Stomach smooth muscle (tissue), 2 donors: ENCODE measurements around the gene LRG1.
"Not testable (repeated sequence)": the region's sequence is repeated elsewhere in the genome, so short reads cannot be mapped to it uniquely, and the experiment has no call there.

Experiments
- H3K27ac ChIP-seq: one replicate; pipeline ENCODE4 v1.7.0; 2013; ENCODE audit warnings: mild to moderate bottlenecking, low read length, inconsistent platforms
- H3K27me3 ChIP-seq, 2 donors: one replicate each; pipeline ENCODE4 v1.7.0; 2013; ENCODE audit warnings: low read length in 2 of 2; ENCODE audit not compliant: insufficient read depth in 2 of 2, control insufficient read depth in 1 of 2
- H3K36me3 ChIP-seq, 2 donors: one replicate each; pipeline ENCODE4 v1.7.0; 2013; ENCODE audit warnings: low read length in 2 of 2; ENCODE audit not compliant: control insufficient read depth in 2 of 2, insufficient read depth in 2 of 2
- H3K4me1 ChIP-seq: one replicate; pipeline ENCODE4 v1.7.0; 2013; ENCODE audit warnings: low read length; ENCODE audit not compliant: control insufficient read depth, insufficient read depth
- H3K4me3 ChIP-seq, 2 donors: one replicate each; pipeline ENCODE4 v1.7.0; 2013; ENCODE audit warnings: low read length in 2 of 2
- H3K9ac ChIP-seq, 2 donors: one replicate each; pipeline ENCODE4 v1.7.0; 2013; ENCODE audit warnings: low read length in 2 of 2, mild to moderate bottlenecking in 1 of 2
- H3K9me3 ChIP-seq, 2 donors: one replicate each; pipeline ENCODE4 v1.7.0; 2013; ENCODE audit warnings: low read length in 2 of 2; ENCODE audit not compliant: control insufficient read depth in 2 of 2
- donor health status: healthy.
- donor health status: Pancreatic carcinoma.

LRG1 gene

DNA sequence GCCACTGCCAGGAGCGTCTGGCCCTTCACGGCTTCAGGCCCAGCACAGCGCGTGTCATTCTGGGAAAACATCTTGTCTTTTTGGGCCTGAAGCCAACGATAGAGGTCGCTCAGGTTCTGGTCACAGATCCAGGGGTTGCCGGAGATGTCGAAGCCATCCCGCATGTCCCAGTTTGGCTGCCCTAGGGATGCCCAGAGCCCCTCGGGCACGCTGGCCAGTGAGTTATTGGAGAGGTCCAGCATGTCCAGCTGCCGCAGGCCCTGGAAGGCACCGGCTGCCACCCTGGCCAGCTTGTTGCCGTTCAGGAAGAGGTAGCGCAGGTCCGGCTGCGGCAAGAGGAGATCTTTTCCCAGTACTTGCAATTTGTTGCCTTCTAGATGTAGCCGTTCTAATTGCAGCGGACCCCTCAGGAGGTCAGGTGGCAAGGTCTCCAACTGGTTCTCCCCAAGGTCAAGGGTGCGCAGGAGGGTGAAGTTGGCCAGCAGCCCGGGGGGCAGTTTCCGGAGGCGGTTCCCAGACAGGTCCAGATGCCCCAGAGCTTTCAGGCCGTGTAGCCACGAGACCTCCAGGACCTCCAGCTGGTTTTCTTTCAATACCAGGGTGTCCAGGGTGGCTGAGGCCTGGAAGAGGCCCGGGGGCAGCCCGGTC is 1.8 kb downstream of the LRG1 start:
- Histone ChIP-seq H3K36me3 (no peaks in the 10 kb centered on the region), H3K9me3 (peaks cover 0 to 2% of the 10 kb centered on the region in 2 donors), H3K9ac (no peak overlapping the region), H3K27me3 (no peaks in the 10 kb centered on the region), H3K27ac (no peak overlapping the region), H3K4me1 (peaks cover 7% of the 10 kb centered on the region), H3K4me3 (no peak overlapping the region)

DNA sequence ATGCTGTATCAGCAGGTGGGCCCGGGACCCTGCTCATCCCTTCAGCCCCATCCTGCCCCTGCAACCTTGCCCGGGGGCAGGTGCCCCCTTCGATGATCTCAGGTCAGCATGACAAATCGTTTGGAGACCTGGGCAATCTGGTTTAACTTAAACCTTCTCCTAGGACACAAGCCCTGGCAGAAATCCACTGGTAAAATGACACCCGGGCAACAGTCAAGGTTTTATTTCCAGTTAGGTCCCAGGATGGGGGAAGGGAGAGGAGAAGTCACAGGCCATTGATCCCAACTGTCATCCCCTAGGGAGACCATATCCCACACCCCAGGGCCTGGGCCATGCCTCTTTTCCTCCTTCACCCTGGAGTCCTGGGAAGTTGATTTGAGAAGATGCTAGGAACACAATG is 3.0 kb downstream of the LRG1 start:
- Histone ChIP-seq H3K4me1 (peaks cover 7% of the 10 kb centered on the region), H3K36me3 (no peaks in the 10 kb centered on the region), H3K9me3 (peaks cover 0 to 2% of the 10 kb centered on the region in 2 donors), H3K9ac (no peak overlapping the region), H3K4me3 (no peak overlapping the region), H3K27me3 (no peaks in the 10 kb centered on the region), H3K27ac (no peak overlapping the region)

GRCh38 chr19:4534836-4535658 is 4.8 kb downstream of the LRG1 start, which contains the start of gene PLIN5:
TSS of gene PLIN5 (minus strand) at chr19:4535224. CDS start at chr19:4534074, 1,150 bp downstream.
- Histone ChIP-seq H3K4me3 (peak within 1 kb of the TSS; percentile 62 to 69), H3K9me3 (no peaks in the 10 kb centered on the region), H3K27me3 (no peaks in the 10 kb centered on the region), H3K27ac (no peak within 1 kb of the TSS), H3K36me3 (no peaks in the 10 kb centered on the region), H3K9ac (no peak within 1 kb of the TSS), H3K4me1 (peaks cover 7% of the 10 kb centered on the region)

DNA sequence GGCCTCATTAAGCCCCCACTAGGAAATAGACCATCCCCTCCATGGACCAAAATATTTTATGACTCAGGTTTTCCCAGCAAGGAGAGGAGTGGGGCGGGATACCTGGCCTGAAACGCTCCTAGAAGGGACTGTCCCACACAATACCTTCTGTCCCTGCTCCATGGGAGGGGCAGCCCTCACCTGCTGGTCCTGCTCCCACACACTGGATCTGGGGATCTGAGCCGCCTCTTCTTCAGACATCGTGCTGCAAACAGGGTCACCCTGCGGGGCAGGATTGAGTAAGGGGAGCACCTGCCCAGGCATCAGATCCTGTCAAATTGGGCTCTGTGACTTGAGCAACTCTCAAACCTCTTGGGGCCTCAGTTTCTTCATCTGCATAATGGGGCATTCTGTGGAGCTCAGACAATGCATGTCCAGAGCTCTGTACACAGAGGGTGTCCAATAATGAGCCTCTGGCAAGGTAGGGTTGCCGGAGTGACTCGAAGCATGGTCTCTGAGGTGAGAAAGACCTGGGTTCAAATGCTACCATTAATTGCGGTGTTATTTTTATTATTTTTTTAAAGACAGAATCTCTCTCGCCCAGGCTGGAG is 5.9 kb downstream of the LRG1 start:
- H3K27me3 ChIP-seq: no peaks in the 10 kb centered on the region
- H3K4me1 ChIP-seq: peaks cover 7% of the 10 kb centered on the region
- H3K9ac ChIP-seq: no peak overlapping the region
- no peaks in the 10 kb centered on the region for H3K9me3 ChIP-seq
- H3K4me3 ChIP-seq: no peak overlapping the region
- H3K27ac ChIP-seq: no peak overlapping the region
- no peaks in the 10 kb centered on the region for H3K36me3 ChIP-seq

GRCh38 chr19:4533334-4533733 is 6.5 kb downstream of the LRG1 start:
- H3K4me3 ChIP-seq: no peak overlapping the region
- H3K27ac ChIP-seq: no peak overlapping the region
- no peaks in the 10 kb centered on the region for H3K9me3 ChIP-seq
- H3K4me1 ChIP-seq: peaks cover 7% of the 10 kb centered on the region
- H3K27me3 ChIP-seq: no peaks in the 10 kb centered on the region
- H3K9ac ChIP-seq: no peak overlapping the region
- no peaks in the 10 kb centered on the region for H3K36me3 ChIP-seq

- Histone ChIP-seq H3K27me3 (no peaks in the 10 kb centered on the region), H3K4me3 (no peak overlapping the region), H3K4me1 (peaks cover 7% of the 10 kb centered on the region), H3K36me3 (no peaks in the 10 kb centered on the region), H3K27ac (no peak overlapping the region), H3K9me3 (no peaks in the 10 kb centered on the region), H3K9ac (no peak overlapping the region)
These were observed 8.2 kb downstream of the LRG1 start for GRCh38 chr19:4531562-4532165.

GRCh38 chr19:4529924-4530522 is 9.8 kb downstream of the LRG1 start:
- Histone ChIP-seq H3K27ac (no peak overlapping the region), H3K9me3 (no peaks in the 10 kb centered on the region)

DNA sequence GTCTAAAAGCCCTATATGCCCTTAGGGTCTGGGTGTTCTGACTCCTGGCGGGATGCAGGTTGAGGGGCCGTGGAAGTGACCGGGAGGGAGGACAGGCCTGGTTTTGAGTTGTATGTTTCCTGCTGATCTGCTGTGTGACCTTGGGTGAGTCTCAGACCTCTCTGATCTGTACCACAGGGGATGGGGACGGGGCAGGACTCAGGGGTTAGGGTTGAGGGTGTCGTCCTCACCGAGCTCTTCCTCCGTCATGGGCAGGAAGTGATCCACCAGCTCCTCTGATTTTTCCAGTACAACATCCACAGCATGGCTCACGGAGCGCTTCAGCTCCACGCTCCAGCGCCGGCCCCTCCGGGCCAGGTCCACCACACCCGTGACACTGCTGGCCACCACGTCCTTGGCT is 11.0 kb downstream of the LRG1 start:
- Histone ChIP-seq H3K4me3 (no peak overlapping the region), H3K36me3 (no peaks in the 10 kb centered on the region), H3K27ac (no peak overlapping the region), H3K9me3 (no peaks in the 10 kb centered on the region), H3K27me3 (no peaks in the 10 kb centered on the region), H3K4me1 (no peaks in the 10 kb centered on the region), H3K9ac (no peak overlapping the region)

More at GRCh38 chr19:4529924-4530522, 9.8 kb downstream of the LRG1 start:
- peaks cover 3% of the 10 kb centered on the region for H3K4me1 ChIP-seq
- no peaks in the 10 kb centered on the region for H3K27me3 ChIP-seq
- no peaks in the 10 kb centered on the region for H3K36me3 ChIP-seq
- H3K9ac ChIP-seq: no peak overlapping the region
- no peak overlapping the region for H3K4me3 ChIP-seq

DNA sequence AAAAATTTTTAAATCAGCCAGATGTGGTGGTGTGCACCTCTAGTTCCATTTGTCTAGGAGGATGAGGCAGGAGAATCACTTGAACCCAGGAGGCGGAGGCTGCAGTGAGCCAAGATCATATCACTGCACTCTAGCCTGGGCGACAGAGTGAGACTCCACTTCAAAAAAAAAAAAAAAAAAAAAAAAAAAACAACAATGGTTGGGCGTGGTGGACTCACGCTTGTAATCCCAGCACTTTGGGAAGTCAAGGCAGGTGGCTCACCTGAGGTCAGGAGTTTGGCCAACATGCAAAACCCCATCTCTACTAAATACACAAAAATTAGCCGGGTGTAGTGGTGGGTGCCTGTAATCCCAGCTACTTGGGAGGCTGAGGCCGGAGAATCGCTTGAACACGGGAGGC is 12.5 kb downstream of the LRG1 start:
- H3K4me3 ChIP-seq, H3K27me3 ChIP-seq, H3K9ac ChIP-seq: not testable (repeated sequence)

GRCh38 chr19:4525563-4526002 is 14.3 kb downstream of the LRG1 start:
- Histone ChIP-seq H3K4me3 (no peak overlapping the region), H3K27me3 (no peaks in the 10 kb centered on the region), H3K4me1 (peaks cover 15% of the 10 kb centered on the region), H3K36me3 (no peaks in the 10 kb centered on the region), H3K27ac (no peak overlapping the region), H3K9ac (no peak overlapping the region), H3K9me3 (no peaks in the 10 kb centered on the region)

More for the DNA sequence above, 12.5 kb downstream of the LRG1 start:
- H3K4me1 ChIP-seq, H3K27ac ChIP-seq, H3K36me3 ChIP-seq, H3K9me3 ChIP-seq: not testable (repeated sequence)
